Loucy (cell line): ENCODE data around the gene MTNR1B.

Experiments used
- H2AFZ ChIP-seq: fragments of 200-600 bp; sonication (generic); 2 replicates; pipeline ENCODE4 v1.6.0; 2016; ENCODE audit warnings: antibody characterized with exemption, mild to moderate bottlenecking, low read length, moderate library complexity
- H3F3A ChIP-seq: fragments of 200-600 bp; 2 replicates; pipeline ENCODE4 v1.6.0; 2016; ENCODE audit warnings: antibody characterized with exemption, low read depth, mild to moderate bottlenecking
- H3K27me3 ChIP-seq: fragments of 200-600 bp; sonication (generic); 2 replicates; pipeline ENCODE4 v1.6.1; 2014; ENCODE audit warnings: low read length, mild to moderate bottlenecking; ENCODE audit not compliant: insufficient read depth, poor library complexity, severe bottlenecking
- H3K36me3 ChIP-seq: fragments of 200-600 bp; sonication (generic); 2 replicates; pipeline ENCODE4 v1.6.1; 2016; ENCODE audit warnings: low read length; ENCODE audit not compliant: insufficient read depth
- H3K4me1 ChIP-seq: fragments of 200-600 bp; sonication (generic); 2 replicates; pipeline ENCODE4 v1.5.1; 2014; ENCODE audit warnings: low read length, mild to moderate bottlenecking; ENCODE audit not compliant: insufficient read depth, poor library complexity, severe bottlenecking
- H3K4me2 ChIP-seq: fragments of 200-600 bp; sonication (generic); 2 replicates; pipeline ENCODE4 v1.6.0; 2014; ENCODE audit warnings: antibody characterized with exemption, low read length, low read depth, mild to moderate bottlenecking; ENCODE audit not compliant: poor library complexity, severe bottlenecking
- H3K4me3 ChIP-seq: fragments of 200-600 bp; sonication (generic); 2 replicates; pipeline ENCODE4 v1.5.1; 2014; ENCODE audit warnings: low read length, mild to moderate bottlenecking, mixed read lengths; ENCODE audit not compliant: poor library complexity, severe bottlenecking
- H3K79me2 ChIP-seq: fragments of 200-600 bp; sonication (generic); 2 replicates; pipeline ENCODE4 v1.6.1; 2014; ENCODE audit warnings: low read length; ENCODE audit not compliant: insufficient read depth
- H3K9ac ChIP-seq: fragments of 200-600 bp; sonication (generic); 2 replicates; pipeline ENCODE4 v1.6.0; 2014; ENCODE audit warnings: mild to moderate bottlenecking, low read depth, low read length, moderate library complexity; ENCODE audit not compliant: poor library complexity, severe bottlenecking
- H3K9me2 ChIP-seq: fragments of 200-600 bp; sonication (generic); replicated peaks from 2 replicates; pipeline ENCODE4 v1.6.1; 2016; ENCODE audit warnings: low read depth, low read length, mixed read lengths
- H3K9me3 ChIP-seq: fragments of 200-600 bp; sonication (generic); 2 replicates; pipeline ENCODE4 v1.6.1; 2014; ENCODE audit warnings: mild to moderate bottlenecking, antibody characterized with exemption, low read length, low read depth; ENCODE audit not compliant: insufficient read depth
- H4K20me1 ChIP-seq: fragments of 200-600 bp; sonication (generic); 2 replicates; pipeline ENCODE4 v1.6.0; 2014; ENCODE audit warnings: antibody characterized with exemption, low read length, mild to moderate bottlenecking; ENCODE audit not compliant: insufficient read depth, poor library complexity, severe bottlenecking
- CTCF ChIP-seq: fragments of 200-600 bp; sonication (generic); conservative IDR thresholded peaks from 2 replicates; pipeline ENCODE4 v1.5.1; 2014; ENCODE audit warnings: mild to moderate bottlenecking, antibody characterized with exemption, low read length
- EZH2phosphoT487 ChIP-seq: fragments of 200-600 bp; IDR thresholded peaks from 2 replicates; pipeline ENCODE4 v1.6.1; 2018; ENCODE audit warnings: antibody characterized with exemption, mild to moderate bottlenecking, moderate library complexity, borderline replicate concordance

The MTNR1B gene

GRCh38 chr11:92948116-92948515, 21.3 kb upstream of the MTNR1B start:
- Histone ChIP-seq H3K27me3 (no peaks in the 10 kb centered on the region), H3K9ac (no peak overlapping the region), H3K9me3 (no peaks in the 10 kb centered on the region), H3K4me1 (no peaks in the 10 kb centered on the region), H4K20me1 (no peaks in the 10 kb centered on the region), H3K4me2 (no peak overlapping the region), H3F3A (no peaks in the 10 kb centered on the region), H2AFZ (no peak overlapping the region), H3K4me3 (no peak overlapping the region), H3K79me2 (no peaks in the 10 kb centered on the region), H3K36me3 (no peaks in the 10 kb centered on the region), H3K9me2 (no peaks in the 10 kb centered on the region)
- TF ChIP-seq EZH2phosphoT487 = no peak
- no peak for TF ChIP-seq CTCF

GRCh38 chr11:92954003-92954402, 15.4 kb upstream of the MTNR1B start:
- Histone ChIP-seq H3K27me3 (no peaks in the 10 kb centered on the region), H3F3A (no peaks in the 10 kb centered on the region), H3K79me2 (no peaks in the 10 kb centered on the region), H2AFZ (no peak overlapping the region), H3K4me2 (no peak overlapping the region), H3K36me3 (no peaks in the 10 kb centered on the region), H3K4me3 (no peak overlapping the region), H4K20me1 (no peaks in the 10 kb centered on the region), H3K4me1 (no peaks in the 10 kb centered on the region), H3K9me3 (no peaks in the 10 kb centered on the region), H3K9me2 (no peaks in the 10 kb centered on the region), H3K9ac (no peak overlapping the region)
- no peak for TF ChIP-seq CTCF
- no peak for TF ChIP-seq EZH2phosphoT487

- Histone ChIP-seq H2AFZ (no peak overlapping the region), H3K9me3 (no peaks in the 10 kb centered on the region), H3F3A (no peaks in the 10 kb centered on the region), H3K4me3 (no peak overlapping the region), H3K9ac (no peak overlapping the region), H3K4me1 (no peaks in the 10 kb centered on the region), H3K9me2 (no peaks in the 10 kb centered on the region), H3K4me2 (no peak overlapping the region), H4K20me1 (no peaks in the 10 kb centered on the region), H3K27me3 (no peaks in the 10 kb centered on the region), H3K36me3 (no peaks in the 10 kb centered on the region), H3K79me2 (no peaks in the 10 kb centered on the region)
- no peak for TF ChIP-seq EZH2phosphoT487
- TF ChIP-seq CTCF = no peak
Measured at GRCh38 chr11:92955860-92956259, 13.6 kb upstream of the MTNR1B start.
